ENCODE measurements around the gene HHEX.

HHEX gene

GRCh38 chr10:92697663-92698511 lies 8.1 kb downstream of the HHEX start:
- intact Hi-C loops (cut with DNase I; ENCODE audit: low total_unique reads): loop anchor here (10.0 kb wide), 2 partner anchors 103 to 147 kb away; partner anchors contain the start of genes EXOC6 and KIF11
- no peak for DNase-seq
- Histone ChIP-seq H3K36me3 (no peaks in the 10 kb centered on the region), H3K27me3 (peaks cover 0 to 6% of the 10 kb centered on the region in 2 donors), H3K4me1 (peaks cover 0 to 18% (median 11%) of the 10 kb centered on the region in 4 donors), H3K4me3 (no peak overlapping the region), H3K9me3 (no peaks in the 10 kb centered on the region), H3K27ac (no peak overlapping the region)
- no peak for TF ChIP-seq CTCF (IDR thresholded peaks at IDR 0.05)

DNA sequence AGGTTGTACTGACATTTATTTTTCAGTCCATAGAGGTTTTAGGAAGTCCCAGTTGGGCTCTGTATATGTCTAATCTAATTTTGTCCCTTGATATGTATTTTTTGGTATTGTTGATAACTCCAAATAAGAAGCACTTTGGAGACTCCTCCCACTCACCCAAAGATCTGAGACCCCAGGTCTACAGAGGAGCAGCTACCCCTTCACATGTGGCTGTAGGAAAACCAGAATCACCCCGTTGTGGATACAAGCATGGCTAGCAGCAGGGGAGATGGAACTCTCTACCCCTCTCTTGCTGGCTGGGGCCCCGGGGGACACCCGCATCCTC lies 9.4 kb downstream of the HHEX start:
- no peak for DNase-seq
- no peaks in the 10 kb centered on the region for H3K9me3 ChIP-seq
- TF ChIP-seq CTCF (IDR thresholded peaks at IDR 0.05): no peak
- intact Hi-C loops (cut with DNase I; ENCODE audit: low total_unique reads): loop anchor here (10.0 kb wide), 2 partner anchors 104 to 146 kb away; partner anchors contain the start of genes EXOC6 and KIF11
- H3K27me3 ChIP-seq: peaks cover 0 to 6% of the 10 kb centered on the region in 2 donors
- peak overlapping the region; percentile 43 to 51 for H3K4me3 ChIP-seq
- H3K27ac ChIP-seq: peak overlapping the region; percentile 47 to 57
- H3K36me3 ChIP-seq: no peaks in the 10 kb centered on the region
- peaks cover 0 to 18% (median 11%) of the 10 kb centered on the region in 4 donors for H3K4me1 ChIP-seq

DNA sequence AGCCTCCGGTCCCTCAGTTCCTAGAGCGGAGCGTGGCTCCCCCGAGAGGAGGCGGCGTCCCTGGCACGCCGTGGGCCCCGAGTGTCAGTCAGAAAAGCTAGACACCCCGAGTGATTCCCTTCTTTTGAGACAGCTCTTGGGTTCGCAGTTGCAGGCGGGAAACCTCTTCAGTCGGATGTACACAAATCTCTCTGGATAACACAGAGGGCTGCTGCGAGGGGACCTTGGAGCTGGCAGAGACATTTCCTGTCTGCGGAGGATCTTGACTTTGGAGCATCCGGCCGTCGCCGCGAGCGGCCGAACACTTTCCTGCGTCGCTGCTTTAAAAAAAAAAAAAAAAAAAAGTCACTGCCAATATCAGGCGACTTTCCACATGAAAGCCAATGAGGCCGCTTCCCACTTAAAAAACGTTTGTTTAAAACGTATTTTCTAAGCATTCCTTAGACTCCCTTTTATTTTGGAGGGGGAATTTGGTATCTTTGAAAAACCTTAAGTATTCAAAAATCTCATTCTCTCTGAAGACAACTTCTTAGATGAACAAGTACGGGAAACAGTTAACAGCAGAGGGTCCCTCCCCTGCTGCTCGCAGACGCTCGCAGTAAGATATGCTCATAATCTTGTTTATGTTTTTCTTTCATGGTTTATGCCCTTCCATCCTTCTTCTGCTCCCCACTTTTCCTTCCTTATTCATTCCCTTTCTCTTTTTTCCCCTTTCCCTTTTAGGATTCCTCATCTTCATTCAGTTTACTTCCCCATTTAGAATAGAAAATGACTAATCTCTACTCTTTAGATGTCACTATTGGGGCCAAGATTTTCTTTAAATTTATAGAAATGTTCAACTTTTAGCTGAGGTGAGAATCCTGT lies 10.0 kb downstream of the HHEX start:
- DNase-seq: peak in 1 of 2 donors; percentile 35
- peaks cover 0 to 18% (median 11%) of the 10 kb centered on the region in 4 donors for H3K4me1 ChIP-seq
- H3K27me3 ChIP-seq: peaks cover 0 to 6% of the 10 kb centered on the region in 2 donors
- intact Hi-C loops (cut with DNase I; ENCODE audit: low total_unique reads): loop anchor here (10.0 kb wide), 2 partner anchors 105 to 145 kb away; partner anchors contain the start of genes EXOC6 and KIF11
- H3K4me3 ChIP-seq: peak overlapping the region; percentile 43 to 51
- H3K27ac ChIP-seq: peak overlapping the region; percentile 47 to 57
- no peaks in the 10 kb centered on the region for H3K9me3 ChIP-seq
- no peaks in the 10 kb centered on the region for H3K36me3 ChIP-seq
- TF ChIP-seq CTCF (IDR thresholded peaks at IDR 0.05): no peak

DNA sequence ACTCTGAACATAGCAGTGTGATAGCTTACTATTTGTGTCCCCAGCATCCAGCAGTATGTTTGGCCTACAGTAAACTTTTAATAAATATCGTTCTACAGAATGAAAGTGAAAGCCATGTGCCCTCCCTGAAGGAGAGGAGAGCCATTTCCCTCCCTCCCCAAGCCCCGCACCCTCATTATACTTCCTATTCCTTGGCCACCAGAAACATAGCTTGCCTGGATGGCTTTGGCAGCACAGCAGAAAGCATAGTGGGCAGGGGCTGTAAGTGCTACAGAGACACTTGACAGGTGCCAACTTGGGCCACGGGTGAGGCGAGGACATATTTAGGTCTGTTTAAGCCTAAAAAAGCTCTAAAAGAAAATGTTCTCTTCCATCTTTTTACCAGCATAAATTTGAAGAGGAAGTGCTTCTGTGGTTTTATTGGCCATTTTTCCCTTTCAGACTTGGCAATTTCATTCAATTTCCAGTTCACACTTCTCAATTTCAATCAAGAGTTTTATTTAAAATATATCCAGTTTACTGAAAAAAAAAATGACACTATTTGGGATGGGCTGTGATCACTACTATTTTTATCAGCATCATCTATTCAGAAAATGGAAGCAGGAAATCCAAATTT lies 12.7 kb downstream of the HHEX start:
- Histone ChIP-seq H3K27ac (no peak overlapping the region), H3K4me3 (no peak overlapping the region), H3K27me3 (no peaks in the 10 kb centered on the region), H3K4me1 (peaks cover 0 to 13% (median 2%) of the 10 kb centered on the region in 4 donors), H3K9me3 (no peaks in the 10 kb centered on the region), H3K36me3 (no peaks in the 10 kb centered on the region)
- DNase-seq: no peak
- intact Hi-C loops (cut with DNase I; ENCODE audit: low total_unique reads): no loop called here
- no peak for TF ChIP-seq CTCF (IDR thresholded peaks at IDR 0.05)

Data from tibial artery (tissue), 4 donors.